Measurements from ENCODE around the gene SLC12A6. TPM values are rescaled to one million over a fixed set of nuclear protein-coding genes. Genes with fewer than 3 reads are reported as not detected.
"Not testable (repeated sequence)": the region's sequence is repeated elsewhere in the genome, so short reads cannot be mapped to it uniquely, and the experiment has no call there.

The SLC12A6 gene
- total and polyA plus RNA-seq, 2 experiments from 2014 or later: 12.0 to 44.3 TPM

DNA sequence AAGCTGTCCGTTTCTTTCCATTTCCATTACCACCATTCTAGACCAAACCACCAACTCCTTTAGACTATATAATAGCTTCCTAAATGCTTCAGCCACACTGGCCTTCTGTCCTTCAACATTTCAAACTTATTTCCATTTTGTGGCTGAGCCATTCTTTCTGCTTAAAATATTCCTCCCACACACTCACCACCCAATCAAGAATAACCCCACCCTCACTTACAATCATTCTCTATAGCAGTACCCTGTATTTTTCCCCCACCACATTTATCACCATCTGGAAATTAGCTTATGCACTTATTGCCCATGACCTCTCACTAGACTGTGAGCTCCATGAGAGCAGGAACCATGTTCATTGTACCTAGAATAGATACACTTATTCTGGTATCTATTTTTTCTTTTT is 134.3 kb downstream of the SLC12A6 start:
- H3K27ac ChIP-seq: no peak overlapping the region
- no peaks in the 10 kb centered on the region for H3K36me3 ChIP-seq
- no peak overlapping the region for H3K4me3 ChIP-seq
- H3K4me1 ChIP-seq (ENCODE audit: low read depth): peaks cover 3% of the 10 kb centered on the region
- no peak for TF ChIP-seq CTCF (IDR thresholded peaks at IDR 0.05; ENCODE audit: low read depth, low read length)
- no peaks in the 10 kb centered on the region for H3K9me3 ChIP-seq (ENCODE audit: low read depth)
- no peaks in the 10 kb centered on the region for H3K27me3 ChIP-seq
- no peak for DNase-seq (ENCODE audit: low read depth in 1 of 2, low spot score in 1 of 2)

DNA sequence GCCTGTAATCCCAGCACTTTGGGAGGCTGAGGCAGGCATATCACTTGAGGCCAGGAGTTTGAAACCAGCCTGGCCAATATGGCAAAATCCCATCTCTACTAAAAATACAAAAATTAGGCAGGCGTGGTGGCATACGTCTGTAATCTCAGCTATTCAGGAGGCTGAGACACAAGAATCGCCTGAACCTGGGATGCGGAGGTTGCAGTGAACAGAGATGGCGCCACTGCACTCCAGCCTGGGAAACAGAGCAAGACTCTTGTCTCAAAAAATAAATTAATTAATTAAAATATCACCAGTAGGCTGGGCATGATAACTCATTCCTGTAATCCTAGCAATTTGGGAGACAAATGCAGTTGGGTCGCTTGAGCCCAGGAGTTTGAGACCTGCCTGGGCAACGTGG is 144.3 kb downstream of the SLC12A6 start:
- not testable (repeated sequence) for H3K4me1 ChIP-seq (ENCODE audit: low read depth); H3K9me3 ChIP-seq (ENCODE audit: low read depth); DNase-seq (ENCODE audit: low read depth in 1 of 2, low spot score in 1 of 2); H3K27ac ChIP-seq; H3K36me3 ChIP-seq; H3K4me3 ChIP-seq; H3K27me3 ChIP-seq

- no peak for TF ChIP-seq CTCF (IDR thresholded peaks at IDR 0.05; ENCODE audit: low read depth, low read length)
- no peaks in the 10 kb centered on the region for H3K9me3 ChIP-seq (ENCODE audit: low read depth)
- H3K36me3 ChIP-seq: no peaks in the 10 kb centered on the region
- H3K4me1 ChIP-seq (ENCODE audit: low read depth): no peaks in the 10 kb centered on the region
- no peaks in the 10 kb centered on the region for H3K27me3 ChIP-seq
- no peak overlapping the region for H3K4me3 ChIP-seq
- DNase-seq (ENCODE audit: low read depth in 1 of 2, low spot score in 1 of 2): no peak
- no peak overlapping the region for H3K27ac ChIP-seq
Observed at GRCh38 chr15:34188711-34189110, 148.9 kb downstream of the SLC12A6 start.

DNA sequence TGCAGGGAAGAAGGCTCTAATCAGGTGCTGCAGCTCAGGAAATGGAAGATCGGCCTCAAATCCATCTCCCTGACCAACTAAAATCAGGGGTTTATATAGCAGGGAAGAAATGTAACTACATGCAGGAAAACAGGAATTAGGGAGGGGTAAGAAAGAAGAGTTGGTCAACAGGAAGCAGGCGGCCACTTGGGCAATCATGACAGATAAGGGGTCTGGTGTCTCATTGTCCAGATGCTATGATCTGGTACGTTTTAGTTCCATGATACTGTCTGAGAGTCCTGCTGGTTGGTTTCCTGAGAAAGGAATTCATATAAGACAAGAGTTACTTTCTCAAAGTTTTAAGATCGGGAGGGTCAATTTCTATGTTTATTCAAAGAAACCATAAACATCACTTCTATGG is 151.9 kb downstream of the SLC12A6 start:
- Histone ChIP-seq H3K27me3 (no peaks in the 10 kb centered on the region), H3K9me3 (ENCODE audit: low read depth) (no peaks in the 10 kb centered on the region), H3K27ac (no peak overlapping the region), H3K4me3 (no peak overlapping the region), H3K36me3 (no peaks in the 10 kb centered on the region), H3K4me1 (ENCODE audit: low read depth) (no peaks in the 10 kb centered on the region)
- no peak for TF ChIP-seq CTCF (IDR thresholded peaks at IDR 0.05; ENCODE audit: low read depth, low read length)
- peak in 1 of 2 donors; percentile 40 for DNase-seq (ENCODE audit: low read depth in 1 of 2, low spot score in 1 of 2)

GRCh38 chr15:34182942-34183341 is 154.6 kb downstream of the SLC12A6 start:
- no peak overlapping the region for H3K4me3 ChIP-seq

More at GRCh38 chr15:34182942-34183341, 154.6 kb downstream of the SLC12A6 start:
- Histone ChIP-seq H3K36me3 (no peaks in the 10 kb centered on the region), H3K4me1 (ENCODE audit: low read depth) (no peaks in the 10 kb centered on the region), H3K9me3 (ENCODE audit: low read depth) (no peaks in the 10 kb centered on the region), H3K27me3 (no peaks in the 10 kb centered on the region), H3K27ac (no peak overlapping the region)
- DNase-seq (ENCODE audit: low read depth in 1 of 2, low spot score in 1 of 2): no peak
- TF ChIP-seq CTCF (IDR thresholded peaks at IDR 0.05; ENCODE audit: low read depth, low read length): no peak

Other genes with a start within 250 kb of the SLC12A6 start
- 18.5 and 35.6 TPM in 2 replicates for gene EMC7, start 235.9 kb downstream of the SLC12A6 start, total RNA-seq
- gene EMC7, start 235.9 kb downstream of the SLC12A6 start, polyA plus RNA-seq: 116 and 145 TPM in 2 replicates
- 1.7 TPM in 2 replicates for gene PGBD4, start 235.7 kb downstream of the SLC12A6 start, total RNA-seq
- 0.37 and 2.6 TPM in 2 replicates for gene PGBD4, start 235.7 kb downstream of the SLC12A6 start, polyA plus RNA-seq
- gene KATNBL1, start 127.7 kb downstream of the SLC12A6 start, total RNA-seq: 39.5 and 77.0 TPM in 2 replicates
- 54.8 and 85.0 TPM in 2 replicates for gene KATNBL1, start 127.7 kb downstream of the SLC12A6 start, polyA plus RNA-seq
- 138 and 170 TPM in 2 replicates for gene EMC4, start 112.8 kb downstream of the SLC12A6 start, total RNA-seq
- gene EMC4, start 112.8 kb downstream of the SLC12A6 start, polyA plus RNA-seq: 143 and 169 TPM in 2 replicates
- 110 and 143 TPM in 2 replicates for gene NOP10, start 5.4 kb upstream of the SLC12A6 start, total RNA-seq
- gene NOP10, start 5.4 kb upstream of the SLC12A6 start, polyA plus RNA-seq: 307 and 366 TPM in 2 replicates
- gene NUTM1, start 5.5 kb upstream of the SLC12A6 start, total RNA-seq: 0.15 TPM in 1 of 2 replicates, not detected in the other
- 0.32 TPM in 1 of 2 replicates, not detected in the other for gene NUTM1, start 5.5 kb upstream of the SLC12A6 start, polyA plus RNA-seq
- gene LPCAT4, start 29.4 kb upstream of the SLC12A6 start, total RNA-seq: 95.6 and 172 TPM in 2 replicates
- 162 and 285 TPM in 2 replicates for gene LPCAT4, start 29.4 kb upstream of the SLC12A6 start, polyA plus RNA-seq
- 76.8 and 135 TPM in 2 replicates for gene GOLGA8A, start 100.0 kb upstream of the SLC12A6 start, total RNA-seq
- 172 and 189 TPM in 2 replicates for gene GOLGA8A, start 100.0 kb upstream of the SLC12A6 start, polyA plus RNA-seq
- gene GOLGA8B, start 245.9 kb upstream of the SLC12A6 start, total RNA-seq: 82.3 and 139 TPM in 2 replicates
- gene GOLGA8B, start 245.9 kb upstream of the SLC12A6 start, polyA plus RNA-seq: 84.1 and 86.8 TPM in 2 replicates